Stimulated activated CD4-positive, alpha-beta T cell treated with anti-CD3 and anti-CD28 coated beads, TNF-alpha, amount 100 ng/mL, for 24 hours (primary cell): ENCODE measurements around the gene REXO5.
"Not testable (repeated sequence)": the region's sequence is repeated elsewhere in the genome, so short reads cannot be mapped to it uniquely, and the experiment has no call there.

Experiments
- DNase-seq, 3 experiments: peaks; one replicate each; pipeline ENCODE4 v3.0.0-alpha.2; 2020; ENCODE audit warnings: low read depth in 3 of 3

REXO5 gene

GRCh38 chr16:20847550-20847949 lies 41.2 kb downstream of the REXO5 start:
- no peak for DNase-seq

GRCh38 chr16:20849589-20850390 lies 43.5 kb downstream of the REXO5 start:
- peak; percentile 45 to 62 (median 57) for DNase-seq

- DNase-seq = no peak
Observed at GRCh38 chr16:20850981-20851380, 44.7 kb downstream of the REXO5 start.

DNA sequence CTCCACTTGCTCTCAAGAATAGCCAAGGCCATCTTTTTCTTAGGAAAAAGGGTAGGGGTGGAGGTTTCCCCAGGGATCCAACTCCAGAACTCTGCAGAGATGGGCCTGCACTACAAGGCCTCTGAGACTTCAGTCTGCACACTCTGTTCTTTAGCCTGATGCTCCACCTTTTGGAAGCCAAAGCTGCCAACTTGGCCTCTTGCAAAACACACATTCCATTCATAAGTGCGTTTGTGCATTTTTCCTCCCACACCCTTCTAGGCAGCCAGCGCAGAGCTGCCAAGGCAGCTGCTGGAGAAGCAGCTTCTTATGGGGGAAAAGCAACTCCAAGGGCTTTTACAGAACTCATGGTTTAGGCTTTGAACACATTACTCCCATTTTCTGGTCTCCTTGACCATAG lies 45.3 kb downstream of the REXO5 start:
- DNase-seq = no peak

- no peak for DNase-seq
Observed at GRCh38 chr16:20853143-20853542, 46.8 kb downstream of the REXO5 start.

DNA sequence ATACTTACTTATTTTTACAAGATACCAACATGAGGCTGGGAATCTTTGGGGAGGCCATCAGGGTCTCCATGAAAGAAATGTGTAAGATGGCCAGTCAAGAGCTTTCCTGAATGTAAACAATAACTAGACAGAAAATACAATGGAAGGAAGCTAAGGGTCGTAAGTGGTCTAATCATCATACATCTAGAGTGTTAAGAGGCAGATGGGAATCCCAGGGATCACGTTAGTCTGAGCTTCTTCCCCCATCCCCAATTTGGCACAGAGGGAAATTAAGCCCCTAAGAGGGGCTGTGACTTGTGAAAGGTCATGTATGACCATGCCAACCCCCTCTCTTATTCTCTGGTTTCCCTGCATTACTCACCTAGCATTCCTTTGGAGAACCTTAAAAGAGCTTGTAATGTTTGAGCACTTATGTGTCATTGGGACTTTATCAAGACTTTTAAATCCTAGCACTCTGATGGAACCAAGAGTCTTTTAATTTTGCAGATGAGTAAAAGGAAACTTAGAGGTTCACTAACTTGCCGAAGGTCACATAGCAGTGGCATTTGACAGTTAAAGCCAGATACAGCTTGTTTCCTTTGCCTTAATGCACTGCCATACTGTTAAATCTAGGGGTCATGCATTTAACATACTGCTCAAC lies 47.8 kb downstream of the REXO5 start:
- no peak for DNase-seq

GRCh38 chr16:20854963-20855362 lies 48.6 kb downstream of the REXO5 start:
- no peak for DNase-seq

DNA sequence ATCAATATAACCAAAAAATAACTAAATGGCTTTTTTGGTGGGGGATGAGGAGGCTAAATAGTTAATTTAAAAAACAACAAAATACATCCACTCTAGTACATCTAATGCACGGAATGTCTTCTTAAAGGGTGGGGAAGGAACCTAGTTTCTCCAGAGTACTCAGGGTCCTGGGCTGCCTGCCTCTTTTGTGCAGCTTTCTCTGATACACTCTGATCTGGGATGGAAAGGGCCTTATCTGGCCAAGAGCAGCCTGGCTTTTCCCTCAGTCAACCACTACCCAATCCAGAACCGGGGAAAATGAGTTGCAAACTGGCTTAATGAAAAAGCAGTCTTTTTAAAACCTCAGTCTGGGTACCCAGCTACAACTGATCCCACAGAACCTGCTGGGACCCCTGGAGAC lies 51.0 kb downstream of the REXO5 start:
- DNase-seq = no peak

- DNase-seq = no peak
Observed at GRCh38 chr16:20859229-20859628, 52.9 kb downstream of the REXO5 start.

- no peak for DNase-seq
Observed at GRCh38 chr16:20859699-20860098, 53.4 kb downstream of the REXO5 start.

DNA sequence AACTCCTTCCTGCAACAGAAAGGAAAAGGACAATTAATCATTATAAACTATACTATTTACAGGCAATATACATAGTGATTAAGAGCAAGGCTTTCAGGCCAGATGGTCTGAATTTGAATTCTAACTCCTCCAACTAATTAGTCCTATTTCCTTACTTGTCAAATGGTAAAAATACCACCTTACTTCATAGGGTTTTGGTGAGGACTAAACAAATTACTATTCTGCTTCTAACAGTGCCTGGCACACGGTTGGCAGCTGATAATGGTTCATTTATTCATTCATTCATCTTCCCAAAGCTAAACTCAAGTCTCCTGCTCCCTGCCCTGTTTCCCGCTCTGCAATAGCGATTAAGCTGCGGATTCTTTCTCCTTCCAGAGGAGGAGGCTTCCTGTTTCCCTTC lies 54.0 kb downstream of the REXO5 start:
- no peak for DNase-seq

- DNase-seq = not testable (repeated sequence)
Observed at GRCh38 chr16:20860995-20861394, 54.7 kb downstream of the REXO5 start.

DNA sequence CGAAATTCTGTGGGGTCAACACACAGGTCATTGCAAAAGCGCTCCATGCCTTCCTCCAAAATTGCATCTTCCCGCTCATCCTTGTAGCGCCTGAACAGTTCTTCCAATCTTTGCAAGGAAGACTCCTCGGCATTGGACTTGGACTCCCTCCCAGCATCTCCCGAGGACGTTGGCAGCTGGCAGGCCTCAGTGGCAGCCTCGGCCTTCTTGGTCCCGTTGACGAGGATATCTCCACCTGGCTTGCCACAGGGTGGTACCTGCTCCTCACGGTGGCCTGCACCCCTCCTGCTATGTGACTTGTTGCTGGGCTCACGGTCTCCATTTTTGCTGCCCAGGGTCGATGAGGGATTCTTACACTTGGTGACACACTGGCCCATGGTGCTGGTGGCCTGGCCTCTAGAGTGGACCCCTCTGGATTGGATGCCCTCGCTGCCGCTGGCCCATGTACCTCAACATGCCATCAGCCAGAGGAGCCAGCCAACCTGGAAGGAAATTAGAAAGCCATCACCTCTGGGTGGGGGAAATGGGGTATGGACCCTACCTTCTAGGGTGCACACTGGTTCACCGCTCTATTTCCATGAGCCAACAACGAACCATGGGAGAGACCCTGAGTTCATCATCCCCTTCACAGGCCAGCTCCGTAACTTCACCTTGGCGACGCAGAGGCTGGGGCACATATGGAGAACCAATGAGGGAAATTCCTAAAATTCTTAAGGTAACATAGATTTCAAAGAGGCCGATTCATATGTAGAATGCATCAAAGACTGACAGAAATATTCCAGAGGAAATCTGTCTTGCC lies 56.0 kb downstream of the REXO5 start:
- no peak for DNase-seq

GRCh38 chr16:20864376-20864775 lies 58.0 kb downstream of the REXO5 start:
- DNase-seq = not testable (repeated sequence)

DNA sequence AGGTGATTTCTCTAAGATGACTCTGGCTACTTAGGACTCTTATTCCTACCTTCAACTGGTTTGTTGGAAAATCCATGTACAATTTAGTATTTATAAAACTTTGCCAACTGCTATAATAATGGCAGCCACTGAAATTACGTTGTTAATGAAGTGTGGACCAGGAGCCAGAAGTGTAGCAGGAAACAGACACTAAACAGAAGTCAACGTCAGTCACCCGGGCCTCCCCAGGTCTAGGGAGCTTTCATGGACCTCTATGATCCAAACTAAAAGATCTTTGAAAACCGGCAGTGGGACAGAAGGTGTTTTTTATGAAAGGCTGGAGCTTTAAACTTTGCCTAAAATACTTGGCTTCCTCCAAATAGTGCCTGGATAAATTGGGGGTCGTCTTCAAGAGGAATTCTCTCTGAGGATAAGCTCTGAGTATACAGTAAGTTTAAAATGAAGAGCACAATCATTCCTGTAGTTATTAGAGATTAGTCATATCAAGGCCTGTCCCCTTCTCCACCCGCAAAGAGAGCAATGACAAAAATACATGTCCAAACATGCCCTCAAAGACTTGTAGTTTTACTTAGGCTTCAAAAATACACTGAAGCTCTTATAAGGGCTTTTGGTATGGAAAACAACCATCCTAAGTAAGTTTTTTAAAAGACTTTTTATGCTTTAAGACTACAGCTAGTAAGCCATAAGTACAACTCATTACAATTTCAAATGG lies 59.2 kb downstream of the REXO5 start:
- DNase-seq = no peak

DNA sequence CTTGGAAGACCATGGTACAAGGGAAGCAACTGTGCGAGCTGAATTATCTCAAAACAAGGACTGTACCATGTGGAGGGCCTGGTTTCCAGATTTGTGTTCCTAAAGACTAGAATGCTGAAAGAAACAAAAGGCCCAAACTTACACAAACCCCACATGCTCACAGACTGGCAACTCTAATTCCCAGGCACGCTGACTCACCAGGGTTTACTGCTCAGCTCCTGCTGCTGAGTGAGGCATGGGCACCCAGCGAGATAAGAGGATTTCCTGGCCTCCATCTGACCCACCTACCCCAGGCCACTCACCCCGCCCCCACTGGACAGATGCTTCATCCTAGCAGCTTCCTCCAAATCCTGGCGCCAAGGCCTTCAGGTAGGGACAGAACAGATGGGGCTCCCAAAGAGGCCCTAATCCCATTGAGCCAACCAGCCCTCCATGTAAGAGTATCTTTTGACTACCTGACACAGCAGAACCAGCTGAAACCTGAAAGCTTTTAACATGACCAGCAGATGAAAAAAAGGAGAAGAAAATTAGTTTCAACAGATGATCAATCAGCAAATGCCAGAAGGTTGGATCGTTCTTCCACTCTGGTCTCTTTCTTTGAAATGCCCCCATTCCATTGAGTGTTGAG lies 59.9 kb downstream of the REXO5 start:
- DNase-seq = no peak

GRCh38 chr16:20866801-20867200 lies 60.5 kb downstream of the REXO5 start:
- no peak for DNase-seq

DNA sequence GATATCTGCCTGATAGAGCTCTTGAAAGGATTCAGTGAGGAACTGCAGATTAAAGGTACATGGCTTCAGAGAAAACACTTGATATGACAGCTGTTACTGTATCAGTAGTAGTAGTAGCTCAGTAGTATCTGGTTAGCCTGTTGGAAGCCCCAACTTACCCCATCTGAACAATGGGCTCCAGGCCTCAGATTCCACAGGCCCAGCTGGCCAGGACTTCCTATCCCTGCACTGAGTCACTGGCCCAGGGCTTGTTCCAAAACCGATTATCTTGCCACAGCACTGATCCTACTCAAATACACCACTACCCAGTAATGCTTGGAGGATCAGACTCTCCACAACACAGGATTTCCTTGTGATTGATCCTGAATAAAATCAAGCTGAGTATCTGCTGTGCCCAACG lies 61.3 kb downstream of the REXO5 start:
- no peak for DNase-seq

GRCh38 chr16:20868890-20869289 lies 62.6 kb downstream of the REXO5 start:
- no peak for DNase-seq

DNA sequence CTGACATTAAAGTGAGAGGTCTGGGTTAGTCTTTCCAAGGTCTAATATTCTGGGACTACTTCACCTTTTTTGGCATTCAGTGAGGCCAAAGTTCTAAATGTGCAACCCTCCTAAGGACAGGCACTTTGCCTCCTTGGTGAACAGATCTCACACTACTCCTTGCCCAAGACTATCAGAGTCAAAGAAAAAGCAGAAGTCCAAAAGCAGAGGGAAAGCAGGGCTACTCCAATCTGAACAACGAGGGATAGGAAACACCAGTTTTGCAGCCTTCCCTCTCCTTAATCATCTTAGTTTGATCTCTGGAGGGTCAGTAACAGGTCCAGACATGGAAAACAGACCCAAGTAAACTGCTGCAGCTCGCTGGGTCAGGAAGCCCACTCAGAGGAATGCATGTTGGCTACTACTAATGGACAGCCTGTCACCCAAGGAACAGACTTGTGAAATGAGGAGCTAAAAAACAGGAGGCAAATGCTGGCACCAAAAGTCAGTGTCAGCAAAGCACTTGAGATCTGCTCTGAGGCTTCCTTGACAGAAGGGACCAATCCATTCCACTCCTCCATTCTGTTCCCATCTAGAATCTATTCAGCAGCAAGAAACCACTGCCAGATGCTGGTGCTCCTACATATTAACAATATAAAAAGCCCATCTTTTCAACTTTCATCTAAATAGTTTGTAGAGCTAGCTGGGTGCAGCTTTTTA lies 63.9 kb downstream of the REXO5 start:
- DNase-seq = no peak

DNA sequence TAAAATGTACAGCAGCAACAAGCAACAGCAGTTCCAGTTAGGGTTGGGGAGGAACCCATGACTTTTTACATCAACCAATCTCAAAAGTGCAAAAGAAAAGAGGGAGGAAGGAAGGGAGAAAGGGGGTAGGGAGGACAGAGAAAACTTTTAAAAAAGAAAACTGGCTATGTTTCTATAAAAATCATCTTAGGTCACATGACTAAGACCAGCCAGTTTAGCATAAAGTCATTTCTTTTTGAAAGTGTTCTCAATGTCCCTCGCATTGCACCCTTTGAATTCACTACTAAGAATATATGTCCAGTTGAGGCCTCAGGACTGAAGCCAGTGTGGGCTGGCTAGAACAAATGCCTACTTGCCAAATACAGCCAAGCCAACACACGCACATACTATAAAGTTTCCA lies 64.9 kb downstream of the REXO5 start:
- DNase-seq = no peak
